HG02970 (cell line): ENCODE results near the gene HOXC12.

Experiments used
- ATAC-seq: cut with Tn5 transposase; IDR thresholded peaks from one replicate; pipeline ENCODE4 v1.9.1; 2021; ENCODE audit warnings: mild to moderate bottlenecking, moderate library complexity, moderate number of reproducible peaks; ENCODE audit not compliant: unreplicated experiment, low FRiP score

The HOXC12 gene

DNA sequence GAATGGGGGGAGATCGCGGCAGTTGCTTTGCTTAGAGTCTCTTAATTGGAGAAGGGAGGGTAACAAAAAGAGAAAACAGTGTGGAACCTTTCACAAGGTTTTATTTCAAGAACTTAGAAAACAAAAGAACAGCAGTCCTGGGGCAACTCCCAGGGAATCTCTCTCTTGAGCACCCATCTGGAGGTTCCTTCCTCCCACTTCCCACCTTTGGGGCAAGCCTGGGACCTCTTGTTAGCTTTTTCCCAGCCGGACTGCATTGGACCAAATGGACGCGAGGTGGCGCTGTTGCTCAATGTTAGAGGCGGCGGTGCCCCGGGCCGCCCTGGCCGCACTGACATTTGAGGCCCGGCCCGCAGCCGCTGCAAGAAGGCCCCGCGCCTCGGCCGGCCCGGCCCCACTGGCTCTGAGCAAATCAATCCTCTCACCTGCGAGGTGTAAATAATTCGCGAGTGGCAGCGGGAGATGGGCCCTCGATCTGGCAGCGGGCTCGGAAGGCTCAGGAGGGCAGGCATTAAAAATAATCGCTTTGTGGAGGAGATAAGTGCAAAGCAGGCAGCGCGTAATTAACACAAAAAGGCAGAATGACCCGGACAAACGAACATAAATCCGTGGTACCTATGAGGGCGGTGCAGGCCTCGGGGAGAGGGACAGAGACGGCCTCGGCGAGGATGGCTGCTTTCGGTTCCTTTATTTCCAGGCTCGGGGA lies 51.3 kb downstream of the HOXC12 start:
- no peak for ATAC-seq

DNA sequence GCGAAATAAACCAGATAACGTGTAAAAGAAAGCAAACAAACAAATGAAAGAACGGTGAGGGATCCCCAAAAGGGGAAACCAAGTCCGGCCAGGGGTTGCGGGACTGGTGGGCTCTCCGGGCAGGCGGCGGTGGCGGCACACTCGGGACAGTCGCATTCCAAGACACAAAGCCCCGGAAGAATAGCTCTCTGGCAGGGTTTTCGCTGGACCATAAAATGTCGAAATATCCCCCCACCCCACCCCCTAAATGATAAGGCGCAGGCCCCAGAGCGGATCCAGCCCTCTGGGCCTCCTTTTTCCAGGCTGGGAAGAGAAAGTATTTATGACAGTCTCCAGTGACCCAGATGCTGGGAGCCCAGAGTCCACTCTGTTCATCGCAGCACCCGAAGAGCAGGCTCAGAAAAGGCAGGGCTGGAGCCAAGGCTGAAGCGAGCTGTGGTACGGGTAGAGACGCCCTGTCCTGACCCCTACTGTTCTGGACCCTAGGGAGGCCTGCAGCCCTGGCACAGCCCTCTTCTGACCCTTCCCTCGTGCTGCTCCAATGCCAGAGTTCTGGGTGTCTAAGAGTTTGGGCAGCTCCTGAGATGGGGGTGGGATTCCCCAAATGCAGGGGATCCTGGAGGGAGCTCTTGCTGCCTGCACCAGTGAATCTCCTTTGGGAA lies 52.0 kb downstream of the HOXC12 start:
- no peak for ATAC-seq

GRCh38 chr12:54007538-54008259 lies 53.0 kb downstream of the HOXC12 start:
- ATAC-seq, result no peak

- ATAC-seq, result no peak
Measured at GRCh38 chr12:54008260-54008552, 53.5 kb downstream of the HOXC12 start.
